Measurements from ENCODE around the gene GPRIN3. TPM values are rescaled to one million over a fixed set of nuclear protein-coding genes. Genes with fewer than 3 reads are reported as not detected.

GPRIN3 gene
- total RNA-seq, 1 donor from 2014 or later: 2.6 TPM

- no peak for DNase-seq (ENCODE audit: low read depth)
- Mint-ChIP-seq H3K4me1 (ENCODE audit: low read depth, unreplicated experiment) (no peaks in the 10 kb centered on the region), H3K4me3 (ENCODE audit: unreplicated experiment) (no peak overlapping the region), H3K27ac (ENCODE audit: unreplicated experiment) (no peak overlapping the region), H3K27me3 (ENCODE audit: low read depth, unreplicated experiment) (peaks cover 3% of the 10 kb centered on the region), H3K36me3 (ENCODE audit: low read depth, unreplicated experiment) (peaks cover 6% of the 10 kb centered on the region), H3K9me3 (ENCODE audit: unreplicated experiment) (peaks cover 3% of the 10 kb centered on the region)
- Histone ChIP-seq H3K4me2 (ENCODE audit: low read length) (no peak overlapping the region), H2AFZ (ENCODE audit: low read depth, low read length) (no peak overlapping the region), H3K9me3 (ENCODE audit: insufficient read depth, low read depth, low read length) (no peaks in the 10 kb centered on the region), H3K27me3 (ENCODE audit: insufficient read depth, low read length) (no peaks in the 10 kb centered on the region), H4K20me1 (ENCODE audit: insufficient read depth, low read length) (no peaks in the 10 kb centered on the region), H3K27ac (ENCODE audit: low read depth, low read length) (no peak overlapping the region), H3K36me3 (ENCODE audit: insufficient read depth, low read length) (no peaks in the 10 kb centered on the region), H3K79me2 (ENCODE audit: insufficient read depth, low read length) (no peaks in the 10 kb centered on the region), H3K4me3 (ENCODE audit: insufficient read depth, low read depth, low read length) (no peak overlapping the region), H3K9ac (ENCODE audit: low read length) (no peak overlapping the region), H3K4me1 (ENCODE audit: insufficient read depth, low read length) (no peaks in the 10 kb centered on the region)
- no peak for FAIRE-seq
- TF ChIP-seq, protein P1, sequence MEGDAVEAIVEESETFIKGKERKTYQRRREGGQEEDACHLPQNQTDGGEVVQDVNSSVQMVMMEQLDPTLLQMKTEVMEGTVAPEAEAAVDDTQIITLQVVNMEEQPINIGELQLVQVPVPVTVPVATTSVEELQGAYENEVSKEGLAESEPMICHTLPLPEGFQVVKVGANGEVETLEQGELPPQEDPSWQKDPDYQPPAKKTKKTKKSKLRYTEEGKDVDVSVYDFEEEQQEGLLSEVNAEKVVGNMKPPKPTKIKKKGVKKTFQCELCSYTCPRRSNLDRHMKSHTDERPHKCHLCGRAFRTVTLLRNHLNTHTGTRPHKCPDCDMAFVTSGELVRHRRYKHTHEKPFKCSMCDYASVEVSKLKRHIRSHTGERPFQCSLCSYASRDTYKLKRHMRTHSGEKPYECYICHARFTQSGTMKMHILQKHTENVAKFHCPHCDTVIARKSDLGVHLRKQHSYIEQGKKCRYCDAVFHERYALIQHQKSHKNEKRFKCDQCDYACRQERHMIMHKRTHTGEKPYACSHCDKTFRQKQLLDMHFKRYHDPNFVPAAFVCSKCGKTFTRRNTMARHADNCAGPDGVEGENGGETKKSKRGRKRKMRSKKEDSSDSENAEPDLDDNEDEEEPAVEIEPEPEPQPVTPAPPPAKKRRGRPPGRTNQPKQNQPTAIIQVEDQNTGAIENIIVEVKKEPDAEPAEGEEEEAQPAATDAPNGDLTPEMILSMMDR (IDR thresholded peaks at IDR 0.05; ENCODE audit: insufficient read depth, low read depth, low read length): no peak
- no peak for TF ChIP-seq EZH2 (IDR thresholded peaks at IDR 0.05; ENCODE audit: insufficient read depth, low read length)
These were observed 54.3 kb downstream of the GPRIN3 start for GRCh38 chr4:89253311-89253710.

DNA sequence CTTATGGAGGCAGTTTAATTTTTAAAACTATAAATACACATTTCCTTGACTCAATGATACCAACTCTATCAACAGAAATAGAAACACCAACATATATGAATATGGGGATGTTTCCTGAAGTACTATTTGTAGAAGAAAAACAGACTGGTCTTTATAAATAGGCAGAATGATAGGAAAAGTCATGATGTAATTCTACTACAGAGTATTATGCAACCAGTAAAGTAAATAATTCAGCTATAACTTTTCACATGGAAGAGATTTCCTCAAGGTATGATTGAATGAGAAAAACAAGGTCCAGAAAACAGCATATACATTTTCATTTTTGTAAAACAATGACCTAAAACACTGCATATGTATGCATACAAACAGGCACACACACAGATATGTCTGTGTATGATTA, 56.2 kb downstream of the GPRIN3 start:
- H3K4me1 ChIP-seq (ENCODE audit: insufficient read depth, low read length): no peaks in the 10 kb centered on the region
- H3K9me3 Mint-ChIP-seq (ENCODE audit: unreplicated experiment): peaks cover 3% of the 10 kb centered on the region
- DNase-seq (ENCODE audit: low read depth) (no peak), FAIRE-seq (no peak)
- no peaks in the 10 kb centered on the region for H3K79me2 ChIP-seq (ENCODE audit: insufficient read depth, low read length)
- H3K4me3 ChIP-seq (ENCODE audit: insufficient read depth, low read depth, low read length): no peak overlapping the region
- H3K27me3 Mint-ChIP-seq (ENCODE audit: low read depth, unreplicated experiment): peaks cover 6% of the 10 kb centered on the region
- no peaks in the 10 kb centered on the region for H3K9me3 ChIP-seq (ENCODE audit: insufficient read depth, low read depth, low read length)
- no peaks in the 10 kb centered on the region for H3K4me1 Mint-ChIP-seq (ENCODE audit: low read depth, unreplicated experiment)
- H3K4me3 Mint-ChIP-seq (ENCODE audit: unreplicated experiment): no peak overlapping the region
- no peak overlapping the region for H3K9ac ChIP-seq (ENCODE audit: low read length)
- H4K20me1 ChIP-seq (ENCODE audit: insufficient read depth, low read length): no peaks in the 10 kb centered on the region
- no peak for TF ChIP-seq EZH2 (IDR thresholded peaks at IDR 0.05; ENCODE audit: insufficient read depth, low read length)
- TF ChIP-seq, protein P1 (IDR thresholded peaks at IDR 0.05; ENCODE audit: insufficient read depth, low read depth, low read length): no peak
- no peak overlapping the region for H3K4me2 ChIP-seq (ENCODE audit: low read length)
- no peak overlapping the region for H3K27ac ChIP-seq (ENCODE audit: low read depth, low read length)
- H3K36me3 Mint-ChIP-seq (ENCODE audit: low read depth, unreplicated experiment): peaks cover 10% of the 10 kb centered on the region
- no peaks in the 10 kb centered on the region for H3K27me3 ChIP-seq (ENCODE audit: insufficient read depth, low read length)
- no peak overlapping the region for H2AFZ ChIP-seq (ENCODE audit: low read depth, low read length)
- no peak overlapping the region for H3K27ac Mint-ChIP-seq (ENCODE audit: unreplicated experiment)
- H3K36me3 ChIP-seq (ENCODE audit: insufficient read depth, low read length): no peaks in the 10 kb centered on the region

- FAIRE-seq (no peak), DNase-seq (ENCODE audit: low read depth) (no peak)
- no peak overlapping the region for H3K27ac Mint-ChIP-seq (ENCODE audit: unreplicated experiment)
- Histone ChIP-seq H3K9me3 (ENCODE audit: insufficient read depth, low read depth, low read length) (no peaks in the 10 kb centered on the region), H4K20me1 (ENCODE audit: insufficient read depth, low read length) (no peaks in the 10 kb centered on the region), H3K36me3 (ENCODE audit: insufficient read depth, low read length) (no peaks in the 10 kb centered on the region), H3K9ac (ENCODE audit: low read length) (no peak overlapping the region), H3K4me3 (ENCODE audit: insufficient read depth, low read depth, low read length) (no peak overlapping the region), H3K79me2 (ENCODE audit: insufficient read depth, low read length) (no peaks in the 10 kb centered on the region), H2AFZ (ENCODE audit: low read depth, low read length) (no peak overlapping the region), H3K4me2 (ENCODE audit: low read length) (no peak overlapping the region), H3K4me1 (ENCODE audit: insufficient read depth, low read length) (no peaks in the 10 kb centered on the region), H3K27ac (ENCODE audit: low read depth, low read length) (no peak overlapping the region), H3K27me3 (ENCODE audit: insufficient read depth, low read length) (no peaks in the 10 kb centered on the region)
- no peaks in the 10 kb centered on the region for H3K4me1 Mint-ChIP-seq (ENCODE audit: low read depth, unreplicated experiment)
- peaks cover 6% of the 10 kb centered on the region for H3K27me3 Mint-ChIP-seq (ENCODE audit: low read depth, unreplicated experiment)
- TF ChIP-seq, protein P1 (IDR thresholded peaks at IDR 0.05; ENCODE audit: insufficient read depth, low read depth, low read length): no peak
- TF ChIP-seq EZH2 (IDR thresholded peaks at IDR 0.05; ENCODE audit: insufficient read depth, low read length): no peak
- peaks cover 3% of the 10 kb centered on the region for H3K9me3 Mint-ChIP-seq (ENCODE audit: unreplicated experiment)
- peaks cover 10% of the 10 kb centered on the region for H3K36me3 Mint-ChIP-seq (ENCODE audit: low read depth, unreplicated experiment)
- no peak overlapping the region for H3K4me3 Mint-ChIP-seq (ENCODE audit: unreplicated experiment)
These were observed 57.8 kb downstream of the GPRIN3 start for GRCh38 chr4:89249716-89250361.

Measured in astrocyte (in vitro differentiated cells and primary cell).